Mesodermal cell (in vitro differentiated cells): ENCODE results near the gene BAIAP2.

Experiments
- H3K27ac ChIP-seq: 2 replicates; pipeline ENCODE4 v1.7.0; 2013; ENCODE audit warnings: mild to moderate bottlenecking, low read depth, low read length, moderate library complexity; ENCODE audit not compliant: severe bottlenecking
- H3K36me3 ChIP-seq: 2 replicates; pipeline ENCODE4 v1.7.1; 2013; ENCODE audit warnings: mild to moderate bottlenecking, low read length, moderate library complexity; ENCODE audit not compliant: control insufficient read depth, insufficient read depth
- H3K4me1 ChIP-seq: one replicate; pipeline ENCODE4 v1.7.1; 2013; ENCODE audit warnings: mild to moderate bottlenecking, low read length; ENCODE audit not compliant: insufficient read depth, control insufficient read depth, poor library complexity, severe bottlenecking
- H3K4me3 ChIP-seq: 2 replicates; pipeline ENCODE4 v1.7.0; 2013; ENCODE audit warnings: low read length, control low read depth, mild to moderate bottlenecking; ENCODE audit not compliant: insufficient read depth, poor library complexity, severe bottlenecking; ENCODE audit errors: extremely low read depth
- H3K9me3 ChIP-seq: 2 replicates; pipeline ENCODE4 v1.7.1; 2013; ENCODE audit warnings: mild to moderate bottlenecking, low read length, moderate library complexity; ENCODE audit not compliant: control insufficient read depth
- WGBS, 2 experiments: methylation state at CpG; one replicate each; pipeline ENCODE4 v1.1.5; 2013; ENCODE audit warnings: missing lambda C conversion rate in 2 of 2; ENCODE audit not compliant: insufficient coverage in 2 of 2; 5-methylcytosine and 5-hydroxymethylcytosine counted together

The BAIAP2 gene

DNA sequence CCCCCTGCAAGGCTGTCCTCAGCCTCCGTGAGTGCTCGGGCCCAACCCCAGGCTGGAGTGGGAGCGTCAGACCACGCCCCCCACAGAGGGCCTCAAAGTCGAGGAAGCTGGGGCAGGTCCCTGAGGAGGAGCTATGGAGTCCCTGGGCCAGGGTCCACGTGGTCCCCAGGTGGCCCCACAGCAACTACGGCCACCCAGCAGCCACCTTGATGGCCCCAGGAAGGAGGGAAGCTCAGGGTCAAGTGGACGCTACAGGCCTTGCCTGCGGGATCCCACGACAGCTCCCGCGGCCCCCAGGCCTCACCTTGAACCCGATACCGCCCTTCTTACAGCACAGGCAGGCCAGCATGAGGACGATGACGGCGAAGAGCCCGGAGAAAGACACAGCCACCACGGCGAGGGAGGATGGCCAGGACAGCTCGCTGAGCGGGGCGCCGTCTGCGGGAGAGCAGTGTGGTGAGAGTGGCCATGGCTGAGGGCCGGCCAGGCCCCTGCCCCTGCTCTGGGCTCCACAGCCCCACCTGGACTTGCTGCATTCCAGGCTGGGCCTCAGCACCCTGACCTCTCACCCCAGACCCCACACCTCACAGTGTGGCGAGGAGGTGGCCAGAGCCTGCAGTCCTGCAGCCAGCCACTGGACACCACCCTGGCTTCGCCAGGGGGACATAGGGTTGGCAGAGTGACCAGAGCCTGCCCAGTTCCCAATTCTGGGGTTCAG, 99.3 kb downstream of the BAIAP2 start:
- no peak overlapping the region for H3K4me3 ChIP-seq
- H3K36me3 ChIP-seq, result no peaks in the 10 kb centered on the region
- 87 to 89% methylated on average over 25 to 27 of the region's 28 CpGs for WGBS, 2 experiments
- H3K4me1 ChIP-seq, result no peaks in the 10 kb centered on the region
- no peak overlapping the region for H3K27ac ChIP-seq
- H3K9me3 ChIP-seq, result no peaks in the 10 kb centered on the region

DNA sequence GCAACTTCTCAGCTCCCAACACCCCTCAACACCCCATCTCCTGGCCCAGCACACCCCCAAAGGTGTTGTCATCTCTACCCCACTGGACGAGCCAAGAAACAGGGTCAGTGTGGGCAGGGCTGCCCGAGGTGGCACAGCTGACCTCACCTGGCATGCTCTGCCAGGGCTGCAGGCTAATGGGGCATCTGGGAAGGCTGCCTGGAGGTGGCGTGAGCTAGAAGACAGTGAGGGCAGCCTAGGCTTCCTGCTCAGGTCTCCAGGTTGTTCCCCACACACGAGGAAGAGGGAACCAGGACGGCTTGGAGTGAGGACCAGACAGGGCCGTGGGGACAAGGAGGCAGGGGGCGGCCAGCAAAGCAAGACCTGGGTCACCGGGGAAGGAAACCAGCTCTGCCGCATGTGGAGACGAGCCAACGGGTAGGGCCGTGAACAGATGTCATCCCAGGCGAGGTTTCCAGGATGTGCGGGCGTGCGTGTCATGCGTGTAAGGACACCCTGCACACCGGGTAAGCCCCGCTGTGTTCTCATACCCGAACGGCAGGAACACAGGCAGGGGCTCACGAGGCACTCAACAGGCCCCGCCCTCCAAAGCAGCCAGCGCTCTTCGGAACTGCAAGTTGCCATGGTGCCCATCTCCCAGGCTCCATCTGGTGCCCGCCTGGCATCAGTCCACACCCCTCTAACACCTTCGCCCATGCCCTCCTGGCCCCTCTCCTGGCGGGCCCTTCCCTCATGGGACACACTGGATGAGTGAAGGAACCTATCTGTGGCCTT, 100.7 kb downstream of the BAIAP2 start:
- no peaks in the 10 kb centered on the region for H3K36me3 ChIP-seq
- WGBS, 2 experiments, result 89 to 93% methylated on average over 26 to 27 of the region's 28 CpGs
- H3K4me1 ChIP-seq, result no peaks in the 10 kb centered on the region
- H3K27ac ChIP-seq, result no peak overlapping the region
- H3K9me3 ChIP-seq, result no peaks in the 10 kb centered on the region
- no peak overlapping the region for H3K4me3 ChIP-seq

DNA sequence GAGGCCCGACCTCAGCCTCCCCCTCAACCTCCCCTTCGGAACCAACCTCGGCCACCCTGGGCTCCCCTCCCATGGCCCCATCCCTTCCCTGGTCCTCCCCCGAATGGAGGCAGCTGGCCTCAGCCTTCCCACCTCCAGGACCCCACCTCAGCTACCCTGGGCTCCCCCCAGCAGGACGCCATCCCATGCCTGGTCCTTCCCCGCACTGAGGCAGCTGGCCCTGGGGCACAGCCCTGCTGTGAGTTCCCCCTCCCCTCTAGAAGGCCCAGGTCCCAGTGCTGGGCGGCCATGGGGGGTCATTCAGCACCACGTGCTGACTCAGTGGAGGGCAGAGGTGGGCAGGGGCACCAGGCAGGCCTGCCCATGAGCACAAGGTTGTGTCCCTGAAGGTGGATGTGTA, 101.4 kb downstream of the BAIAP2 start:
- Histone ChIP-seq H3K36me3 (no peaks in the 10 kb centered on the region), H3K4me1 (no peaks in the 10 kb centered on the region), H3K4me3 (no peak overlapping the region), H3K9me3 (no peaks in the 10 kb centered on the region), H3K27ac (no peak overlapping the region)
- 75 to 77% methylated on average over 6 to 7 of the region's 8 CpGs for WGBS, 2 experiments

DNA sequence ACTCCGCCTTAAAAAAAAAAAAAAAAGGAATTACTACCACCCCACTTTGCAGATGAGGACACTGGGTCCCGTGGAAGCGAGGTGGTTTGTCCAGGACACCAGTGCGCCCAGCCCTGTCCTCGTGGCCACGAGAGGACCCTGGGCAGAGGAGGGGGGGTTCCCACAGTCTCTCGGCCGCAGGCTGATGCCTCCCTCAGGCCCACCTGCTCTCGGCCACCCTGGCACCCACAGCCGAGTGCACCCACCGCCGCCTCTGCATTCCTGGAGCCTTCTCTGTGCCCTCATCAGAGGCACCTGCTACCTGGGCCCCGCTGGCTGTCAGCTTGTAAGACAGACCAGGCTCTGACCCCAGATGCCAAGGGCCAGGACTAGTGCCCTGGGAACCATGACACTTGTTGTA, 102.3 kb downstream of the BAIAP2 start:
- H3K27ac ChIP-seq, result no peak overlapping the region
- H3K4me1 ChIP-seq, result no peaks in the 10 kb centered on the region
- no peaks in the 10 kb centered on the region for H3K36me3 ChIP-seq
- WGBS, 2 experiments, result 94% methylated on average over 8 to 12 of the region's 13 CpGs
- H3K4me3 ChIP-seq, result no peak overlapping the region
- H3K9me3 ChIP-seq, result no peaks in the 10 kb centered on the region

DNA sequence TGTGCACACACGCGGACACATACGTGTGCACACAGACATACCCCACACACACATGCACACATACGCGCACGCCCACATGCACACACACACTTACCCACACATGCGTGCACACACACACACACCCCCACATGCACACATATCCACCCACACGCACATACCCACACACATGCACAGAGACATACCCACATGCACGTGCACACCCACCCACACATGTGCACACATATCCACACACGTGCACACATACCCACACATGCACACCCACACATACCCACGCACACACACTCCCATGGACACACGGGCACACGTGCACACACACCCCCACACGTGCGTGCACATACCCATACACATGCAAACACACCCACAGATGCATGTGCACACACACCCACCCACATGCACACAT, 103.1 kb downstream of the BAIAP2 start:
- 78 to 83% methylated on average over 11 of the region's 15 CpGs for WGBS, 2 experiments
- Histone ChIP-seq H3K27ac (no peak overlapping the region), H3K4me3 (no peak overlapping the region), H3K36me3 (no peaks in the 10 kb centered on the region), H3K9me3 (no peaks in the 10 kb centered on the region), H3K4me1 (no peaks in the 10 kb centered on the region)

DNA sequence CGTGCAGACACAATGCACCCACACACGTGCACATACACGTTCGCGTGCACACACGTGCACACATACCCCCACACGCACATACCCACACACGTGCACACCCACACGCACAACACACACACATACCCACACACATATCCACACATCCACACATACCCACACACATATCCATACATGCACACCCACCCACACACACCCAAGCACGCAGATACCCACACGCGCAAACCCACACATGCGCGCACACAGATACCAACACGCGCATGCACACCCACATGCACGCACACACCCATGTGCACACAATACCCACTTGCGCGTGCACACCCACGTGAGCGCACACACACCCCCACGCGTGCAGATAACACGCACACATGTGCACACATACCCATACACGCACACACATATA, 103.5 kb downstream of the BAIAP2 start:
- H3K27ac ChIP-seq, result no peak overlapping the region
- WGBS, 2 experiments, result 88 to 93% methylated on average over 12 to 25 of the region's 25 CpGs
- no peak overlapping the region for H3K4me3 ChIP-seq
- H3K4me1 ChIP-seq, result no peaks in the 10 kb centered on the region
- no peaks in the 10 kb centered on the region for H3K9me3 ChIP-seq
- no peaks in the 10 kb centered on the region for H3K36me3 ChIP-seq

DNA sequence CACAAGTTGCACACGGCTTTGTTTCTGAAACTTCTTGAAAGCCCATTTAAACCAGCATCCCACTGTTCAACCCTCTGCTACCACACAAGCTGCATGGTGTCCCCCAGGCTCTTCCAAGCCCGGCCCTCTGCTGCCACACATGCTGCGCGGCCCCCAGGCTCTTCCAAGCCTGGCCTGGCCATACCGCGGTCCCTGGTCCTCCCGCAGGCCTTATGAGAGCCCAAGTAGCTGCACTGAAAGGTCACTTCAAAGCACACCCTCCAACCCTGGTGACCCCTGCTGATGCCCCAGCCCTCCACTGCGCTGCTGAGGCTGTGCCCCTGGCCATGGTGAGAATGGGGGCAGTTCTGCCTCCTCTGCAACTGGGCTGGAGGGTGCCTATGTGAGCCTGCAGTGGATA, 104.5 kb downstream of the BAIAP2 start:
- H3K4me3 ChIP-seq, result no peak overlapping the region
- no peaks in the 10 kb centered on the region for H3K36me3 ChIP-seq

DNA sequence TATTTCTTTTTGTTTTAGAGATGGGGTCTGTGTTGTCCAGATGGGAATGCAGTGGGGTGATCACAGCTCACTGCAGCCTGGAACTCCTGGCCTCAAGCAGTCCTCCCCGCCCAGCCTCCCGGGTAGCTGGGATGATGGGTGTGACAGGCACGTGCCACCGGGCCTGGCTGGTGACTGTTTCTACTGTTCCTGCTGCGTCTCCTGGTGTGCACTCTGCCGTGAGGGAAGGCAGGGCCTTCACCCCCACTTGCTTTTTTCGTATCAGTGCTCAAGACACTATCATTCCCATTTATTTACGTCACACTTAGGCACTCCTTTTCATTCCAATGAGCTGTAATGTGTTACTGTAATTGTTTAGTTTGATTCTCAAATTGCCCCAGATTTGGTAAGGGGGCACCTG, 105.1 kb downstream of the BAIAP2 start:
- WGBS, 2 experiments, result 84 to 87% methylated on average over 6 of the region's 8 CpGs
- H3K9me3 ChIP-seq, result no peaks in the 10 kb centered on the region
- no peak overlapping the region for H3K4me3 ChIP-seq
- no peaks in the 10 kb centered on the region for H3K36me3 ChIP-seq
- H3K4me1 ChIP-seq, result no peaks in the 10 kb centered on the region
- H3K27ac ChIP-seq, result no peak overlapping the region

More for the DNA sequence above, 104.5 kb downstream of the BAIAP2 start:
- H3K27ac ChIP-seq, result no peak overlapping the region
- 79 to 83% methylated on average over 7 to 8 of the region's 8 CpGs for WGBS, 2 experiments
- H3K9me3 ChIP-seq, result no peaks in the 10 kb centered on the region
- H3K4me1 ChIP-seq, result no peaks in the 10 kb centered on the region

DNA sequence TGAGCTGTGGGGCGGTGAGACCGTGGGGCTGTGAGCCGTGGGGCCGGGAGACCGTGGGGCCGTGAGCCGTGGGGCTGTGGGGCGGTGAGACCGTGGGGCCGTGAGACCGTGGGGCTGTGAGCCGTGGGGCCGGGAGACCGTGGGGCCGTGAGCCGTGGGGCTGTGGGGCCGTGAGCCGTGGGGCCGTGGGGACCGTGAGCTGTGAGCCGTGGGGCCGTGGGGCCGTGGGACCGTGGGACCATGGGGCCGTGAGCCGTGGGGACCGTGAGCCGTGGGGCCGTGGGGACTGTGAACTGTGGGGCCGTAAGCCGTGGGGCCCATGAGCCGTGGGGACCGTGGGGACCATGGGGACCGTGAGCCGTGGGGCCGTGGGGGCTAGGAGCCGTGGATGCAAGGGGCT, 105.7 kb downstream of the BAIAP2 start:
- no peaks in the 10 kb centered on the region for H3K9me3 ChIP-seq
- WGBS, 2 experiments, result 95 to 96% methylated on average over 23 to 33 of the region's 37 CpGs
- H3K4me3 ChIP-seq, result no peak overlapping the region
- H3K27ac ChIP-seq, result no peak overlapping the region
- H3K4me1 ChIP-seq, result no peaks in the 10 kb centered on the region
- H3K36me3 ChIP-seq, result no peaks in the 10 kb centered on the region

DNA sequence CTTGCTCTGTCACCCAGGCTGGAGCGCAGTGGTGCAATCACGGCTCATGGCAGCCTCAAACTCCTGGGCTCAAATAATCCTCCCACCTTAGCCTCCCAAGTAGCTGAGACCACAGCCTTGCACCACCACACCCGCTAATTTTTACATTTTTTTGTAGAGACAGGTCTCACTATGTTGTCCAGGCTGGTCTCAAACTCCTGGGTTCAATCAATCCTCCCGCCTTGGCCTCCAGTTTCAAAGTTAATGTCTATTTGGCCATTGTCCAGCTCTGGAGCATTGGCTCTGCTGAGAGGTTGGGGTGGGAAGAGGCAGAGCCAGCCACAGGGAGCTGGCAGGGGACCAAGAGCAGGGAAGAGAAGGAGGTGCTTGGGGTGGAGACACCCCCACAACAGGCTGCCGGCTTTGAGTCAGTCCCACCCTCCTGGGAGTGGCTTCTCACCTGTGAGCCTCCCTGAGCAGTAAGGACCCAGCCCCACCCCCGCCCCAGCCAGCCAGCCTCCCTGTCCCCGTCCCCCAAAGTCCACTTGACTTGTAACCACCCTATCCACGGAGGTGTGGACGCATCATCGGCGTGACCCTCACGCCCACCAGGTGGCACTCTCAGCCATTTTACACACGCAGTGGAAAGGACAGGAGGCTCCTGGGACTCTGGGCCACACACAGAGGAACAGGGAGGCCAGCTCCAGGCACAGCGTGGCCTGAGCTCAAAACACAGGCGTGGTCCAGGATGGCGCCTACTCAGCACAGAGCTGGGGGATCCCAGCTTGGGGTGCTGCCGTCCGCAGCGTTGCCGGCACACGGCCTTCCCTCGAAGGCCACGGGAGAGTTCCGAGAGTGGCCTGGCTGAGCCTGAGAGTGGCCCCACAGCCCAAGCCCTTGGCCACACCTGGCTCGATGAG, 107.6 kb downstream of the BAIAP2 start:
- H3K27ac ChIP-seq, result no peak overlapping the region
- no peaks in the 10 kb centered on the region for H3K36me3 ChIP-seq
- H3K4me1 ChIP-seq, result no peaks in the 10 kb centered on the region
- no peaks in the 10 kb centered on the region for H3K9me3 ChIP-seq
- no peak overlapping the region for H3K4me3 ChIP-seq
- WGBS, 2 experiments, result 63 to 68% methylated on average over 23 of the region's 25 CpGs
